GM12891 (cell line): ENCODE results near the gene STARD4.

Source experiments
- DNase-seq: peaks from one replicate; pipeline ENCODE4 v3.0.0; 2011; ENCODE audit warnings: low spot score; ENCODE audit not compliant: insufficient read length
- FAIRE-seq: peaks from 2 replicates; lab custom pipeline; 2011; peaks lifted over from hg19 to GRCh38; lab: Jason Lieb, UNC
- PAX5 ChIP-seq: IDR thresholded peaks from 2 replicates; pipeline ENCODE4 v1.6.1; 2011; ENCODE audit warnings: low read length, moderate library complexity, mild to moderate bottlenecking; ENCODE audit not compliant: insufficient read depth, severe bottlenecking
- POLR2A ChIP-seq: IDR thresholded peaks from 2 replicates; pipeline ENCODE4 v1.6.1; 2011; ENCODE audit warnings: low read depth, low read length, control low read depth
- POLR2AphosphoS5 ChIP-seq: IDR thresholded peaks from 2 replicates; pipeline ENCODE4 v1.6.1; 2011; ENCODE audit warnings: low read depth, low read length, control low read depth
- POU2F2 ChIP-seq: IDR thresholded peaks from 2 replicates; pipeline ENCODE4 v1.6.1; 2011; ENCODE audit warnings: low read depth, mild to moderate bottlenecking, control low read depth, low read length, moderate library complexity
- SPI1 ChIP-seq: IDR thresholded peaks from 2 replicates; pipeline ENCODE4 v1.6.1; 2011; ENCODE audit warnings: low read depth, low read length, control low read depth
- TAF1 ChIP-seq: IDR thresholded peaks from 2 replicates; pipeline ENCODE4 v1.6.1; 2011; ENCODE audit warnings: low read depth, low read length, control low read depth

Gene STARD4

DNA sequence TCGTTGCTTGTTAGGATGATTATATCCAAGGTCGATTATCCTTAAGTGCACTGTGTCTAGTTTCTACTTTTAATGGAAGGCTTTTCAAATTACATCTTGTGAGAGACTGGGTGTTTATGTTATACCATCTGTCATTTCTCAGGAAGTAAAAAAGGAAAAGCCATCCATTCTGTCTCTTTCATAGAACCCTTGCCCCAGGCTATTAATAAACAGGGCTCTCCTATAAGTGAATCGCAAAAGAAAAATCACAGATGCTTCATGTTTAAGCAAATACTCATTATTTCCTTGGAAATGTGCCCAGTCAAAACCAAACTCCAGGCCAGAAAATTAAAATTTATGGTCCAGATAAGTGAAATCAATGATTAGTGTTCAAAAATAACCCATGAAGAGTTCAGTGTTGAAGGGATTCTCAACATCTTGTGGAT, 58.1 kb downstream of the STARD4 start:
- no peak for TF ChIP-seq SPI1
- TF ChIP-seq POLR2AphosphoS5, result no peak
- no peak for TF ChIP-seq PAX5
- TF ChIP-seq TAF1, result no peak
- TF ChIP-seq POU2F2, result no peak
- no peak for TF ChIP-seq POLR2A
- DNase-seq, result no peak
- FAIRE-seq, result no peak

DNA sequence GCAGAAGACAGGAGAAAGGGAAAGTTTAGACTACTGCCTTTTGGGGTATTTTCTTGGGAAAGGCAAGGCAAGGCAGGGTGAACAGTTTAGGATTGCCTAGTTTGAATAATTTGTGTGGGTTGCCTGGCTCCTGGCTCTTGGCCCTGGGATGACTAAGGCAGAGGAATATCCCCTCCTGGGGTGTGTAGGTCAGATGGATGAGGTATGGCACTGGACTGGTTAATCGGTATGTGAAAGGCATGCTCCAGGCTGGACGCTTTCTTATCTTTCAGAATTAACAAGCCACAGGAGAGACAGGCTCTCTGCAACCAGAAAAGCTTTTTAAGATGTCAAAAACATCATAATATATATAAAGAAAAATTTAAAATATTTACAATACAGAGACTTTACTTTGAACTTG, 58.6 kb downstream of the STARD4 start:
- FAIRE-seq (no peak), DNase-seq (no peak)
- TF ChIP-seq TAF1 (no peak), POU2F2 (no peak), SPI1 (no peak), POLR2AphosphoS5 (no peak)

DNA sequence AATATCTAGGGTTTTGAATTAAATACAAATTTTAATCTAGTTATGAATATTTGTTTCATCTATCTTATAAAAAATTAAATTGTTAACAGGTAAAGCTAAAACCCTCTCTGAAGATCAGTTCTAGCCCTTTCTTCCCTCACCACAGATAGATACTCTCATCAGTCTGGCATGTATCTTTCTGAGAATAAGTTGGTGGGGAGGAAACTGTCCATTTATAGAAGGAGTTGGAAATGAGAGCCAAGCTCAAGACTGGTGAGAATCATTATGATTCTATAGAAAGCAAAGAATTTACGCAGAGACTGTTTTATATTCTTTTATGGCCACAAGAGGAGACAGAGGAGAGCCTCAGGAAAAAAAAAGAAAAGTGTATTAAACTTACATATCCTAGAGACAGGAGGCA, 59.0 kb downstream of the STARD4 start:
- no peak for TF ChIP-seq PAX5
- FAIRE-seq, result no peak
- DNase-seq, result no peak

DNA sequence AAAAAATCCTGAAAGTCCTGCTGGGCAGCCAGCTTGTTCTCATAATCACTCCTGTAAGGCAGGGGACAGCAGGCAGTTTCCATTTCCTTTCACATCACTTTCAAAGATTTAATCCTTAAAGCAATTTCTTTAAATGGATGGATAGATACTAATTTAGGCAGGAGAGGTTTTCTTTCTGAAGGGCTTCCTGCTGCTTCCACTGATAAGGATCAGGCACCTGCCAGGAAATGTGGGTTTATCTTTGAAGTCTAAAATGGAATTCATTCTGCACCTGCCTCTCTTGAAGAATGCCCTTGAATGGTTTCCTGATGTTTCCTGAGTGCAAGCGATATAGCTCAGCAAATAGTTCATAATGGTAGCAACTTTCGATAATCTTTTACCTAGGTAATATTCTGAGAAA, 64.5 kb downstream of the STARD4 start:
- no peak for DNase-seq
- FAIRE-seq, result no peak
- no peak for TF ChIP-seq SPI1

DNA sequence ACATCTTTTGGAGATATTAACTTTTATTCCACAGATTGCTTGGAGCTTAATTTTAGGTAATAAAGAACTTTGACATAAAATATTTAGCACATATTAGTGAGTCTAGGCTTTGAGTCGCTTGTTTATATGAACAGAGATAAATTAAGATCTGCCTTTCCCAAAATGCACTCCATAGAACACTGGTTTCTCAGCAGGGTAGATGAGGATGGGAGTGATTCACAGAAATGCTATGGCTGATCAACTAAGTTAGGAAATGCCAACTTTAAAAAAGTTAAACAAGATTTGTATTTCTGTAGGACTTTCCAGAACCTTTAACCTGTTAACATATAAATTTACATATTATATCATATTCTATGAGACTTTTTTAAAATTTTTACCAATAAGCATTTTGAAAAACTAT, 65.2 kb downstream of the STARD4 start:
- DNase-seq (no peak), FAIRE-seq (no peak)
- TF ChIP-seq PAX5, result no peak
- TF ChIP-seq POU2F2, result no peak
- TF ChIP-seq TAF1, result no peak
- no peak for TF ChIP-seq SPI1
- TF ChIP-seq POLR2AphosphoS5, result no peak
- TF ChIP-seq POLR2A, result no peak
